Uterus (tissue), 2 donors: ENCODE data around the gene SPIRE1.

Experiments used
- POLR2A ChIP-seq, 2 donors: fragments of 450-650 bp; IDR thresholded peaks; one replicate each; pipeline ENCODE4 v1.6.1; 2016; ENCODE audit warnings: antibody characterized with exemption in 2 of 2, mild to moderate bottlenecking in 1 of 2, moderate library complexity in 1 of 2
- TF ChIP-seq, protein P1 (sequence below), 4 experiments: fragments of 200-600 bp in 2 of 4; fragments of 450-650 bp in 2 of 4; sonication (generic) in 2 of 4; IDR thresholded peaks; one replicate each; pipeline ENCODE4 v1.5.1; 2016 to 2019; ENCODE audit warnings: antibody characterized with exemption in 4 of 4, mild to moderate bottlenecking in 2 of 4, moderate library complexity in 1 of 4

DNA sequence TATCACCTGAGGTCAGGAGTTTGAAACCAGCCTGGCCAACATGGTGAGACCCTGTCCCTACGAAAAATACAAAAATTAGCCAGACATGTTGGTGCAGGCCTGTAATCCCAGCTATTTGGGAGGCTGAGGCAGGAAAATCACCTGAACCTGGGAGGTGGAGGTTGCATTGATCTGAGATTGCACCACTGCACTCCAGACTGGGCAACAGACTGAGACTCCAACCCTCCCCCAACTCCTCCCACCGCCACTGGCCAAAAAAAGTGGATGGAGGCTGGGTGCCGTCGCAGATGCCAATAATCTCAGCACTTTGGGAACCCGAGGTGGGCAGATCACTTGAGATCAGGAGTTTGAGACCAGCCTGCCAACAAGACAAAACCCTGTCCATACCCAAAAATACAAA is 10.1 kb upstream of the SPIRE1 start:
- no peak for TF ChIP-seq POLR2A (IDR thresholded peaks at IDR 0.05)
- TF ChIP-seq, protein P1, sequence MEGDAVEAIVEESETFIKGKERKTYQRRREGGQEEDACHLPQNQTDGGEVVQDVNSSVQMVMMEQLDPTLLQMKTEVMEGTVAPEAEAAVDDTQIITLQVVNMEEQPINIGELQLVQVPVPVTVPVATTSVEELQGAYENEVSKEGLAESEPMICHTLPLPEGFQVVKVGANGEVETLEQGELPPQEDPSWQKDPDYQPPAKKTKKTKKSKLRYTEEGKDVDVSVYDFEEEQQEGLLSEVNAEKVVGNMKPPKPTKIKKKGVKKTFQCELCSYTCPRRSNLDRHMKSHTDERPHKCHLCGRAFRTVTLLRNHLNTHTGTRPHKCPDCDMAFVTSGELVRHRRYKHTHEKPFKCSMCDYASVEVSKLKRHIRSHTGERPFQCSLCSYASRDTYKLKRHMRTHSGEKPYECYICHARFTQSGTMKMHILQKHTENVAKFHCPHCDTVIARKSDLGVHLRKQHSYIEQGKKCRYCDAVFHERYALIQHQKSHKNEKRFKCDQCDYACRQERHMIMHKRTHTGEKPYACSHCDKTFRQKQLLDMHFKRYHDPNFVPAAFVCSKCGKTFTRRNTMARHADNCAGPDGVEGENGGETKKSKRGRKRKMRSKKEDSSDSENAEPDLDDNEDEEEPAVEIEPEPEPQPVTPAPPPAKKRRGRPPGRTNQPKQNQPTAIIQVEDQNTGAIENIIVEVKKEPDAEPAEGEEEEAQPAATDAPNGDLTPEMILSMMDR (IDR thresholded peaks at IDR 0.05) = no peak
